HG02623 (cell line): ENCODE data around the gene PRKAG1.

Experiments used
- ATAC-seq: cut with Tn5 transposase; IDR thresholded peaks from one replicate; pipeline ENCODE4 v1.9.1; 2021; ENCODE audit warnings: moderate library complexity; ENCODE audit not compliant: unreplicated experiment

PRKAG1 gene

DNA sequence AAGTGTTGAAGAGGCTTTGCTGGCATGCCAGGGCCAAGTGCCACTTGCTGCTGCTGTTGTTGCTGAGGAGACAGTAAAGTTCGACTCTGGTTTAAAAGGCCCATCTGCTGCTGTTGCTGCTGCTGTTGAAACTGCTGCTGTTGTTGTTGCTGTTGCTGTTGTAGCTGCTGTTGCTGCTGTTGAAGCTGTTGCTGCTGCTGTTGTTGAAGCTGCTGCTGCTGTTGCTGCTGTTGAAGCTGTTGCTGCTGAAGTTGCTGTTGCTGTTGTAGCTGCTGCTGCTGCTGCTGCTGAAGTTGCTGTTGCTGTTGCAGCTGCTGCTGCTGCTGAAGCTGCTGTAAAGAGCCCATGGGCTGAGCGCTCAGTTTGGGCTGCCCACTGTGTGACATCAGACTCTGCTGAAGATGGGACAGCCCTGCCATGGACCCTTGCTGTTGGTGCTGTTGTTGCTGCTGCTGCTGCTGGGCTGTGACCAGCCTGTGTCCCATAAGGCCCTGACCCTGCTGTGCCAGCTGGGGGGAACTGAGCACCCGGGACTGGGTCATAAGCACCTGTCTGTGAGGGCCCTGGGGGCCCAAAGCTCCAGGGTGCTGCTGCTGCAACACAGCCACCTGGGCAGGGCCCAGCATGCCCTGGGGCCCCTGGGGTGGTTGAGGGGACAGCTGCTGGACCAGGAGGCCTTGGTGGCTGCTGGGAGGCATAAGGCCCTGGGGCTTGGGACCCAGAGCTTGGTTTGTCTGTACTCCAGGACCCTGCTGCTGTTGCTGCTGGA lies 14.3 kb upstream of the PRKAG1 start:
- no peak for ATAC-seq

DNA sequence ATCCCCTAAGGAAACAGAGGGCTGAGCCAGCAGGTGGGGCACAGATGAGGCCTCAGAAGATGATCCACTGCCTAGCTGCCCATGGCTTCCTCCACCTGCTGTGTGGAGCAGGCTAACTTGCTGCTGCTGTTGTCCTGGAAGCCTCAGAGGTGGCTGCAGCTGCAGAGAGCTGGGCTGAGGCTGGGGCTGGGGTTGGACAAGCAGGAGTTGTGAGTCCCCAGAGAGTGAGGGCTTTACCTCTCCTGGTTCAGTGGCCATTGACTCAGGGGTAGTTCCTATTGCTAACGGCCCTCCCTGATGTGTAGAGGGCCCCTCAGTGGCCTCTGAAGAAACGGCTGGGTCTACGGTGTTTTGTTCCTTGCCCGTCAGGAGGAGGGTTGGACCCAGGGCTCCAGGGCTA lies 13.7 kb upstream of the PRKAG1 start:
- no peak for ATAC-seq

DNA sequence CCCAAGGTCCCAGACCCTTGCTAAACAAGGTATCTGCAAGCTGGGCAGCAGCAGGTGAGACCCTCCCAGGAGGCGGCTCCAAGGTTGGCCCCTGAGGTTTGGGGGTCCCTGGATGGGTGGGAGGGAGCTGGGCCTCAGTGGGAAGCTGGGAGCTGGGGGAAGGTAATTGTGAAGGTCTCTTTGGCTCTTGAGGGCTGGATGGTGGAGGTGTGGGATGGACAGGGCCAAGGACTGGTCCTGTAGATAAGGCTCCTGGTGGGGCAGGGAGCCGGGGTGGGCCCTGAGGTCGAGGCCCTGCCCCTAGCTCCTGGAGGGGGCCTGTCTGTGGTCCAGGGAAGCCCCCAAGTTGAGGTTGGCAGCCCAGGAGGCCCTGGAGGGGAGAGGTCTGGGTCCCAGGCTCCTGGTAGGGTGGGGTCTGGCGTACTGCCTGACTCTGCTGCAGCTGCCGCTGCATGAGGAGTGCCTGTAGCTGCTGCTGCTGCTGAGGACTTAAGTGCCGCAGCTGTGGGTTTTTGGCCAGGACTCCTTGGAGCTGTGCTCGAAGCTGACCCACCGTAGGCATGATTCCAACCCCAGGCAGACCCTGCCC lies 13.1 kb upstream of the PRKAG1 start:
- ATAC-seq = no peak

DNA sequence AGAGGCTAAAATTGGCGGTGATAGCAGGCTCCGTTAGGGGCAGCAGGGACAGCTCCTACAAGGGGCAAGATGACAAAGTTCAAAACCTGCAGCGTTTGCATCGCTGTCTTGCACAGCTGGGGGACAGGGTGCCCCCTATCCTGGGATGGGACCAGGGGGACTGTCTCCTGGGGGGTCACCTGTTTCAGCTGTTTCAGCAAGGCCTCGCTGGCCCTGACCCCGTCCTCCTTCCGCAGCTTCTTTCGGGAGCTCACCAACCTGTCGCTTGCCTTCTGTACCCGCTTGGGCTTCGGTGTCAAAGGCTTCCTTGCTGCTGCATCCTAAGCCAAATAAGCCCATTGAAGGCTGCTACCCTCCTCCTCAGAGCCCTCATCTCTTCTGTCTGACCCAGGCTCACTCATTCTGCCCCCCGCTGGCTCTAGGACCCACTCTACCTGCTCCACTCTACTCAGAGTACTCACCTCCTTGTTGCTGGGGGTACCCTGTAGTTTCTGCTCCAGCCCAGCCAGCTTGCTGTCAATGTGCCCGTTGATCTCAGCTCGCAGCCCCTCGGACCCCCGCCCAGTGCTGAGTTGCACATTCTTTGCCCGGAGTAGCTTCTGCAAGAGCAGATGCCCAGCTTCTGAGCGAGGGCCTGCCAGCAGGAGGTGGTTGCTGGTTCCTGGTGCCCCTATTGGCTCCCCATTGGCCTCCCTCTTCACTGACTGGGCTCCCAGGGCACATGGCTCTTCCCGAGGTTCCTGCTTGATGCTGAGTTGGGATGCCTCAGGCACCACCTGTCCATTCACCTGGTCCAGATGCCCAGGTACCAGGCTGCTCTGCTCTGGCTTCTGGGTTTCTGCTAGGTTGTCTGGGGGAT lies 12.4 kb upstream of the PRKAG1 start:
- ATAC-seq = no peak

DNA sequence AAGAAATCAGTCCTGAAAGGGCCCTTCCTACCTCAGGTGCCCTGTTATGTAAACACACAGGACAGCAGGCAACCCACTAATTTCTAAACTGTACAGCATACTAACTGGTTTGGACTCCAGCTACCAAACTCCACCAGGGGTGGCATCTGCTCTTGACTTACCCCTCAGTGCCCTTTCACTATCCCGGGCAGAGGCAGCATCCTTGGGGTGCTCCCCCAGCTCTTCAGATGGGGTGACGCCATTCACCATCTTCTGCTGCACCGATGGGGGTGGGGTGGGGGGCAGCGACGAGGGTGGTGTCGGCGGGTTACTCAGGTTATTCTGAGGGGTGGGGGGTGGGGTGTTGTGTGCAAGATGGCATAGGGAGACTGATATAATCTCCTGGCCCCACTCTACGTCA lies 11.5 kb upstream of the PRKAG1 start:
- ATAC-seq = no peak

DNA sequence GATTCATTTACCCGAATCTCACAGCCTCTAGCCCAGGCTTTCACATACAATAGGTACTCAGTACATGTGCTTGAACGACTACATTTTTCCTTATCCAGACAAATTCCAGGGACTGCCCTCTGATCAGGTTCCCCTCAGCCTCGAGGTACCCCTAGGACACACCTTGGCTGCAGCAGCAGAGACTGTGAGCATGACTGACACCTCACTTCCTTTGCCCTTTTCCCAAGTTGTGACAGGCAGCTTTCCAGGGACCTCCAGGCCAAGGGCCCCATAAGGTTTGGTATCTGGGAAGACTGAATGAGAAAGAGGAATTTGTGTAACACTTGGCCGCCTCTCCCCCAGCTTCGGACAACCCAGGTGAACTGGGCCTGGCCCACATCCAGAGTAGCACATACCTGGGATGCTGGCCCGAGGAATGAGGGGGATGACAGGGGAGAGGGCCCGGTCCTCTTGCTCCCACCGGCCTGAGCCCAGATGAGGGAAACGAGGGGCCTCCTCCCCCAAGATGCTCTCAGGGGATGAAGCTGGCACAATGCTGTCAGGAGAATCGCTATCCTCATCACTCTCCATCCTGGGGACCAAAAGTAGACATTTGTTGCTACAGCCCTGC lies 10.2 kb upstream of the PRKAG1 start:
- ATAC-seq = no peak

DNA sequence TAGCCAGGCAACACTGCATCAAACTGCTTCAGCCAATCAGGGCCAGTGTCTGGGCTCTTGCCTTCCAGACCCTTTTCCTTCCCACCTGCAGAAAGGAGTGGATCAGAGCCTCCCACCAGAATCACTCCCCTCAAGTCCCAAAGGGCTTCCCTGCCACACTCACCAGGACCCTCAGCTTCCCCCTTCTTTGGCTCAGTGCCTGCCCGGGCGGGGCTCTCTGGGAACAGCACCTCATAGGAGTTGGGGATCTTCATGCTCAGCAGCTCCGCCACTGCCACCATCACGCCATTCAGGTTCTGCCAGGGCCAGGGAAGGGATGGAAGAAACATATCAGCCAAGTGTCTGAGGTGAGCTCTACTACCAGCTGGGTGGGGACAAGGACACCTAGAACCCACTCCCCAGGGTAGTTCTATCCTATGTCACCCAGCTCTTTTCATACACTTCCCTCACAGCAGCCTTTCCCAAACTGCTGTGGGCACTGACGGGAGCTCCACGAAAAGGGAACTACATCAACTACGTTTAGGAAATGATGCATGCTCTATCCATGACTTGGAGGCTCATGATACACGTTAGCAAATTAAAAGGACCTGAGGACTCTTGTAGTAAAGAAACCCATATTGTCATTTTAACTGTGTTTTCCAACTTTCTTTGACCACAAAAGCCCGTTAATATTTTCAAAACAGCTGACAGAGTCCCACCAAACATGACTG lies 9.4 kb upstream of the PRKAG1 start:
- ATAC-seq = no peak

DNA sequence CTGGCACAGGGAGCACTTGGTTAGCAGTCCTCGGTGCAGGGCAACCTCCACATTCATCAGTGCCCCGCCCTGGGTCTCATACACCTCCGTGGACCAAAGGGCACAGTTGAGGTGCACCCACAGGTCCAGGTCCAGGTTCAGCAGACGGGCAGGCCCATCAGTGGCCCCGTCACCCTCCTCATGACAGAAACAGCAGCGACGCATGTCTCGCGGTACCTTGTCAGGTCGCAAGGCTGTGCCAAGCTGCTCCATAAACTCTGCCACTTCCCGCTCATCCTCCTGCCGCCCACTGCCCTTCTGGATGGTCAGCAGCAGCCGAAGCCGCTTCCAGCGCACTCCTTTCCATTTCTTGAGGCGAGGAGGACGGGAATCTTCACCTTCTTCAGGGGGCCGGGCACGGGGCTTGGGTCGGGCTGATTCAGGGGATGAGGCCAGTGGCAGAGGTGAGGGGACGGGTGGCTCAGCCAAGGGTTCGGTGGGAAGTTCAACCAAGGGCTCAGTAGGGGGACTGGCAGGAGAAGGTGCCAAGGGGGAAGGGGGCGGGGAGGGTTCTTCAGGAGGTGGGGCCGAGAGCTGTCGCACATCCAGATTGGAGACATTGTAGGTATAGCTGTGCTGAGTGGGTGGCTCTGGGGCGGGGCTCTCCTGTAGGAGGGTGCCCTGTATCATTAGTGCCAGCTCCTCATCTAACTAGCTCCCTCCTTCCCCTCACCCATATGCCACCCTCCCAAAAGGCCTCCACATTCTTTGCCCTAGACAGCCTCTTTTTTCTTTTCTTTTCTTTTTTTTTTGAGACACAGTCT lies 8.3 kb upstream of the PRKAG1 start:
- no peak for ATAC-seq

DNA sequence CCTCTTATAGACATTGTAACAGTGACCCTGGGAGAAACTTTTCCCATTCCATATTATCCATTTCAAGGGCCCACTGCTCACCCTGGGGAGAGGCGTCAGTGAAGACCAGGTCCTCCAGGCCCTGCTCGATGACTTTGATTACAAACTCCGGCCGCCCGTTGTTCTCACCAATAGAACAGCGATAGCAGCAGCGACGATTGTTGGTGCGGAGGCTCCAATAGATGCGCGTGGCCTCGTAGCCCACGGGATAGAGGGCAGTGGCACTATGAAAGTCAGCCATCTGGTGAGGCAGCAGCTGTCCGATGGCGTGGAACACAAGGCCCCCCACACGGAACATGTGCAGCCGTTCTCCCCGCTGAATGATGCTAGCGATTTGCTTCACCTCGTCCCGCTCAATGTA lies 7.5 kb upstream of the PRKAG1 start:
- no peak for ATAC-seq

DNA sequence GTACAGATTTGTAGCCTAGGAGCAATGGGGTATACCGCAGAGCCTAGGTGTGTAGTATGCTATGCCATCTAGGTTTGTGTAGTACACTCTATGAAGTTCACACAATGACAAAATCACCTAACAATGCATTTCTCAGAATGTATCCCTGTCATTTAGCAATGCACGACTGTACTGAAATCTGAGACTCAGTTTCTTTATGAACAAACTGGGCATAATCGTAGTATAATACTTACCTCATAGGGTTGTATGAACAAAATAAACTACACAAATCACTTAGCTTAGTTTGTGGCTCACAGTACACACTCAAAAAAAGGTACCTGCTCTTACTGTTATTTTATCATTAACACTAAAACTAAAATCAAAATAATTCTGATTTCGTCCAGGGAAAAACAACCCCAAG lies 6.9 kb upstream of the PRKAG1 start:
- no peak for ATAC-seq

DNA sequence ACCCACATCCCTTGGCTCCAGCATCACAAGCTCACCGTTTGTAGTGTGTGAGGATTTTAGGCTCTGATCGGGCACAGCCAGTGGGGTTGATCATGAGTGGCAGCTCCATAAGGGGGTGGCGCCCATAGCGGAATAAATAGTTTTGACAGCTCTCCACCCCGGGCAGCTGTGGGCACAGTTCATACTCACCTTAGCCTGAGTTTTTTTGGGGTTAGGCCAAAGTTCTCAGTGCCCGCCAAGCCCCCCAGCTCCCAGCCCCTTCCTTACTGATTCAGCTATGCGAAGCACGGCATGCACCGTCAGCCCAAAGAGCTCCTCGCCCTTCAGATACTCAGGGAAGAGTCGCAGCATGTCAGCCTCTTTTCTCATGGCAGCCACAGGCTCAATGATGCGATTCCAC lies 6.0 kb upstream of the PRKAG1 start:
- no peak for ATAC-seq

DNA sequence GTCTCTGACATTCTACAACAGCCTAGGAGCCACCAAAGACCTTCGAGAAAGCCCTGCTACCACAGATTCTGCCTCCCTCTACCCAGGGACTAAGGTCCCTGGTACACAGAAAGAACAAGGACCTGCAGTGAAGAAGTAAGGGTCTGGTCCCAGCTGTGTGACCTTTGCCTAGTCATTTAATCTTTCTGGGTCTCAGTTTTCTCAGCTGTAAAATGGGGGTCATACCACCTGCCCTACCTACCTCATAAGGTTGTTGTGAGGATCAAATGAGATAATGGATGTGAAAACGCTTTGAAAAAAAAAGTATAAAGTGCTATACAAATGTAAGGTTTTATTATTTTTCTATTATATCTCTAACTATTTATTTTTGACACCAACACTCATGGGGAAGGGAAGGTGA lies 5.2 kb upstream of the PRKAG1 start:
- no peak for ATAC-seq

DNA sequence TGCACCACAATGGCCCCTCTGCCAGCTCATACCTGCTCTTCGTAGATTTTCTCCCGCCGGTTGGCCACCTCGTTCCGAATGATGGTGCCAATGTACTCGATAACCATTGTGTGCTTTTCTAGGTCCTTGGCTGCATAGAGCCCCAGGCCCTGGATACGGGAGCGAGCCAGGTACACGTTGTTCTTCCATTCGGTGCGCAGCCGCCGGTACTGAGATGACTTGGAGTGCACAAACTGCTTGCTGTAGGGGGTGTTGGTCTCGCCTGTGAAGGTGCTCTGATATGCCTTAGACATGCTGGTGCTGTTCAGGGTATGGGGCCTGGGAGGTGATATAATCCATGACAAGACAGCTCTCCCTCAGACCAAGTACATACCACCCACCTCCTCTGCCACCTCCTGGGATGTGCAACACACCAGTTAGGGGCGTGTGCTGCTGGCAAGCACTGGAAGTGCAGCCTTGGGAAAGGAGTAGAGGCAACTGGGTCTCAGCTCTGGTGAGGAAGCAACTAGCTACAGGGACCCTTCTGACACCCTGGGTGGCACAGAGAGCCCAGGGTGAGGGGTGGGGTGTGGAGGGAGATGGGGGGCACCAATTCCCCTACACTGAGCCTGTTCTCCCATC lies 4.1 kb upstream of the PRKAG1 start:
- no peak for ATAC-seq

DNA sequence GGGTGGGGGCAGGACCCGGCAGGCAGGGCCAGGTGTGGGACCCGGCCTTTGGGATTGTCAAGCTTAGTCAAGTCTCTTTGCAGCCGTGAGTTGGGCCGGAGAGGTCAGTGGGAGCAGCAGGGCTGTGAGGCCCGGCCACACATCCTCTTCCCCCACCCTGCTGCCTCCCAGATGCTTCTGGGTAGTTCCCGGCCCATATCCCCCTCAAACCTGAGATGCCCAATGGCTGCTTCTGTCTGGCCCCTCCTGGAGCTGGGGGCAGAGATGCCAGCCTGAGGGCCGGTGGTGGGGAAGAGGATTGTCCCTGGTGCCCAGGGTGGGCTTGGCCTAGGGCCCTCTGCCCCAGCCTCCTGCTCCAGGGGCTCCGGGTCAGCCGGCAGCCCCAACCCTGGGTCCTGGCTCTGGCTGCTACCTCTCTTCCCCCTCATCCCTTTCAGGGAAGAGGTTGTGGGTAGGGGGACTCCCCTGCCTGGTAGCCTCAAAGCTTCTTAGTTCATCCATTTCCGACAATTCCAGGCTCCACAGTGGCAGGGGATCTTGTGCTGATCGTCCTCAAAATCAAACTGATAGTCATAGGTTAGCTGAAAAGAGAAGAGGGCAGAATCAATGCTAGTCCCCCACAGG lies 2.8 kb upstream of the PRKAG1 start:
- no peak for ATAC-seq

DNA sequence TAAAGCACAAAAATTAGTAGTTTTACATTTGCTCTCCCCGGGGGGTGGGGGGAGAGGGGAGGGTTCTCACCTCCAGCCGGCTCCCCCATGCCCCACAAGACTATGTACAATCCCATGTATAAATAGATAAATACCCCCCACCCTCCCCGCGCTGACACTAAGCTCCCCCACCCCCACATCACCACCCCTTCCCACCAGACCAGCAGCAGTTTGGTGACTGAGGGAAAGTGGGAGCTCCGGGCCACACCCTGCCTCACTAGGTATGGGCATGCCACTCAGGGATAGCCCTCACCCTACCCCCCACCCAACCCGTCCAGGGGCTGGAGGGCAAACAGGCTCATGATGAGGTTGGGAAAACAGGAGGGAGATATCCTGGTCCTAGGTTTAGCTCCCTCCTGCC lies 1.9 kb upstream of the PRKAG1 start:
- no peak for ATAC-seq

DNA sequence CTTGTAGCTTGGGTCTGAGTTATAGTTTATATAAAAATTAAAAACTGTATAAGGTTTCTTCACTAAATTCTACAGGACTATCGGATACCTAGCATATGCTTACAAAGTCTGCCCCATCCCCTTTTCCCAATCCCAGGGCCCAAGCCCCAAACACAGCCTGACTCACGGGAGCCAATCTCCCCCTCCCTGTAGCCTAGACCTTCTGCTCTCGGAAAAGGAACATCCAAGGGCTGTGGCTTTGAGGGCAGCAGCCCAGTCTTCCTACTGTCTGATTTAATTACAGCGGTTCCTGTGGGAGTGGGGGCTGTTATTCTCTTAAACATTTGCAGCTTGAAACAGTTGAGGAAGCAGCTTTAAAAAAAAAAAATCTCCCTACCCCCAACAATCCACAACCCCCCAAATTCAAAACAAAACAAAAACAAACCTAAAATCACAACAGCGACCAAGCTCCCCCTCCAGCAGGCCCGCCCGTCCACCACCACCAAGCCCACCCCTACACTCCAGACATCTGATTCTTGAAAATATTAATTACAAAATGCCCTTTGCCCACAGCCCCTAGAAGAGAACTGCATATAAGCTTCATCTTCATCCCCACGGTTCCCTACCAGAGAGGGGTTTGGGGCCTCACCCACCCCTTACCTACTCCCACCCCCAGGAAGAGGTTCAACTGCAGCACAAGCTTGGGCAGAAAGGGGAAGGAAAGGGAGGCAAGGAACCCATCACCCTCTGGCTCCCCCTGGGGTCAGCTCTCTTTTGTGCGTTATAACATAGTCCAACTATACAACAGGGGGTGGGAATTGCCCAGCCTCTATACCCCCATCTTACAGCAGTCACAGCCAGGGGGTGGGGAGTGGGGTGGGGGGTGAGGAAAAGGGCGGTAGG lies 1.1 kb upstream of the PRKAG1 start:
- ATAC-seq = no peak

DNA sequence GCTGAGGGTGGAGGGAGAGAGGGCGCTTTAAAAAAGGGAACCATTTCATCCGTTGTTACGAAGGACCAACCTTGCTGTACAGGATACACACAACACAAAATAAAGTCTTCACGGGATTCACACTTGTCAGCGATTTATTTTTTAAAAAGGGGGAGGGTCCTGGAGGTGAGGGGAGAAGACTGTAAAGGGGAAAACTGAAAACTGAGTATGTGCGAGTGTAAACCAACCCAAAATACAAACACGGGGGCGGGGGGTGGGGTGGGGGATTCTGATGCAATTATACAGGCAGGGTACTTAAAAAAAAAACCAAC lies 499 bp upstream of the PRKAG1 start:
- no peak for ATAC-seq

DNA sequence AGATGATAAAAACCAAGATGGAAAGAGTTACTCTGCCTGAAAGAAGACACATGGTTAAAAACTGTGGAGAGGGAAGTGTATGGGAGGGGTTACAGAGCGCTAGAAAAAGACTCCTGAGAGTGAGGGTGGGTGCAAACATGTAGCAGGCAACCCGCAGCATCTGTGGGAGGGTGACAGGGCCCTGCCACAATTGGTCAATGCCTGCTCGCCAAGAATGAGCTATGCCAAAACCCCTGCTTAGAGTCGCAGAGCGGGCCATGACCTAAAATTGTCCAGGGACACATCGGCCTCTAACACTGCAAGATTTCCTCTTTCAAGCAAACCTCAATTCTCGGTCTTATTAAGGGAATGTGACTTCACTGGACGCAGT lies 700 bp downstream of the PRKAG1 start:
- ATAC-seq = no peak

DNA sequence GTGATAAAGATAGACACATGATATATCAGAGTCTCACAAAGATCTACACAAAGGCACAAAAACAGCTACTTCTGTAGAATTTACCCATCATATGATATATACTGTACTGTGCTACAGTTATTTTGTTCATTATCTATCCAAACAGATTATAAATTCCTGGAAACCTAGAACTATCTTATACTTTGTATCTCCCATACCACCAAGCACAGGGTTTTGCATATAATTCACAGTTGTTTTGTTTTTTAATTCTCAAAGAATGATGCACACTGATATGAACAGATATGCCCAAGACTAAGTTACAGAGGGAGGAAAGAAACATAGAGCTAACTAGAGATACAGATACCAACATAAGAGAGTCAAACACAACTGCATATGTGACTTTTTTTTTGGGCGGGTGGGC lies 3.4 kb downstream of the PRKAG1 start:
- no peak for ATAC-seq
